ENCODE data around the gene TXNRD1.

Gene TXNRD1

GRCh38 chr12:104377514-104377812 is 161.9 kb downstream of the TXNRD1 start:
- H3K4me3 ChIP-seq (ENCODE audit: low read length): no peak overlapping the region
- no peak overlapping the region for H3K4me2 ChIP-seq (ENCODE audit: low read length)
- no peaks in the 10 kb centered on the region for H3F3A ChIP-seq (ENCODE audit: control insufficient read depth, insufficient read depth)
- H3K9me2 ChIP-seq (replicated peaks; ENCODE audit: control insufficient read depth, low read length): no peaks in the 10 kb centered on the region
- TF ChIP-seq, protein P1, sequence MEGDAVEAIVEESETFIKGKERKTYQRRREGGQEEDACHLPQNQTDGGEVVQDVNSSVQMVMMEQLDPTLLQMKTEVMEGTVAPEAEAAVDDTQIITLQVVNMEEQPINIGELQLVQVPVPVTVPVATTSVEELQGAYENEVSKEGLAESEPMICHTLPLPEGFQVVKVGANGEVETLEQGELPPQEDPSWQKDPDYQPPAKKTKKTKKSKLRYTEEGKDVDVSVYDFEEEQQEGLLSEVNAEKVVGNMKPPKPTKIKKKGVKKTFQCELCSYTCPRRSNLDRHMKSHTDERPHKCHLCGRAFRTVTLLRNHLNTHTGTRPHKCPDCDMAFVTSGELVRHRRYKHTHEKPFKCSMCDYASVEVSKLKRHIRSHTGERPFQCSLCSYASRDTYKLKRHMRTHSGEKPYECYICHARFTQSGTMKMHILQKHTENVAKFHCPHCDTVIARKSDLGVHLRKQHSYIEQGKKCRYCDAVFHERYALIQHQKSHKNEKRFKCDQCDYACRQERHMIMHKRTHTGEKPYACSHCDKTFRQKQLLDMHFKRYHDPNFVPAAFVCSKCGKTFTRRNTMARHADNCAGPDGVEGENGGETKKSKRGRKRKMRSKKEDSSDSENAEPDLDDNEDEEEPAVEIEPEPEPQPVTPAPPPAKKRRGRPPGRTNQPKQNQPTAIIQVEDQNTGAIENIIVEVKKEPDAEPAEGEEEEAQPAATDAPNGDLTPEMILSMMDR (IDR thresholded peaks at IDR 0.05; ENCODE audit: low read depth, low read length, poor library complexity, severe bottlenecking): no peak
- TF ChIP-seq EZH2phosphoT487 (IDR thresholded peaks at IDR 0.05; ENCODE audit: borderline replicate concordance, low read length): no peak
- no peaks in the 10 kb centered on the region for H3K9me3 ChIP-seq (ENCODE audit: control insufficient read depth, insufficient read depth, low read length)
- peaks cover 7% of the 10 kb centered on the region; the same call in 1 of the 2 replicates for H3K27me3 ChIP-seq (ENCODE audit: control insufficient read depth, low read length)
- H3K79me2 ChIP-seq (ENCODE audit: control insufficient read depth, low read length): no peaks in the 10 kb centered on the region
- H3K36me3 ChIP-seq (ENCODE audit: control insufficient read depth, low read length): no peaks in the 10 kb centered on the region
- H4K20me1 ChIP-seq (ENCODE audit: control insufficient read depth, insufficient read depth, low read depth, low read length): no peaks in the 10 kb centered on the region
- no peak overlapping the region for H3K27ac ChIP-seq (ENCODE audit: low read depth, low read length)
- H3K4me1 ChIP-seq (ENCODE audit: control insufficient read depth, low read length): peaks cover 7% of the 10 kb centered on the region; the same call in 1 of the 2 replicates

DNA sequence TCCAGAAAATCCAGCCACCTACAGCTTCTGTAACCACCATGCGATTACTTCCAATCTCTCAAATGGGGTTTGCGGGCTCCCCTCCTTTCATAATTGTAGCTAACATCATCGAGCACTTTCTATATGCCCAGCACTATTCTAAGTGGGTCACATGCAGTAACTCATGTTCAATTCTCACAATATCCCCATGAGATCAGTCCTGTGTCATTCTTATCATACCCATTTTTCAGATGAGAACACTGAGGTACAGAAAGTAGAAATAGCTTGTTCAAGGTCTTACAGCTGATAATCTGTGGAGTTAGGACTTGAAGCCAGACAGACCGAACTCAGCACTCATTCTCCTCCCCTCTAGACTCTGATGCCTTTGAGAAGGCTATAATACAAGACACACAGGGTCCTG is 162.8 kb downstream of the TXNRD1 start:
- no peaks in the 10 kb centered on the region for H4K20me1 ChIP-seq (ENCODE audit: control insufficient read depth, insufficient read depth, low read depth, low read length)
- H3K9me2 ChIP-seq (replicated peaks; ENCODE audit: control insufficient read depth, low read length): no peaks in the 10 kb centered on the region
- peaks cover 7% of the 10 kb centered on the region; the same call in 1 of the 2 replicates for H3K27me3 ChIP-seq (ENCODE audit: control insufficient read depth, low read length)
- no peak overlapping the region for H3K4me3 ChIP-seq (ENCODE audit: low read length)
- H3K36me3 ChIP-seq (ENCODE audit: control insufficient read depth, low read length): no peaks in the 10 kb centered on the region
- H3K9me3 ChIP-seq (ENCODE audit: control insufficient read depth, insufficient read depth, low read length): no peaks in the 10 kb centered on the region
- H3F3A ChIP-seq (ENCODE audit: control insufficient read depth, insufficient read depth): no peaks in the 10 kb centered on the region
- H3K27ac ChIP-seq (ENCODE audit: low read depth, low read length): no peak overlapping the region
- no peaks in the 10 kb centered on the region for H3K79me2 ChIP-seq (ENCODE audit: control insufficient read depth, low read length)
- H3K4me1 ChIP-seq (ENCODE audit: control insufficient read depth, low read length): peaks cover 7% of the 10 kb centered on the region; the same call in 1 of the 2 replicates
- TF ChIP-seq, protein P1 (IDR thresholded peaks at IDR 0.05; ENCODE audit: low read depth, low read length, poor library complexity, severe bottlenecking): no peak
- no peak for TF ChIP-seq EZH2phosphoT487 (IDR thresholded peaks at IDR 0.05; ENCODE audit: borderline replicate concordance, low read length)
- no peak overlapping the region for H3K4me2 ChIP-seq (ENCODE audit: low read length)

GRCh38 chr12:104381341-104381730 is 165.8 kb downstream of the TXNRD1 start:
- H3K9me3 ChIP-seq (ENCODE audit: control insufficient read depth, insufficient read depth, low read length): no peaks in the 10 kb centered on the region
- H3K27ac ChIP-seq (ENCODE audit: low read depth, low read length): no peak overlapping the region
- peaks cover 7% of the 10 kb centered on the region; the same call in 1 of the 2 replicates for H3K27me3 ChIP-seq (ENCODE audit: control insufficient read depth, low read length)
- no peaks in the 10 kb centered on the region for H3K36me3 ChIP-seq (ENCODE audit: control insufficient read depth, low read length)
- H3K4me3 ChIP-seq (ENCODE audit: low read length): no peak overlapping the region
- TF ChIP-seq EZH2phosphoT487 (IDR thresholded peaks at IDR 0.05; ENCODE audit: borderline replicate concordance, low read length): no peak
- TF ChIP-seq, protein P1 (IDR thresholded peaks at IDR 0.05; ENCODE audit: low read depth, low read length, poor library complexity, severe bottlenecking): no peak
- H3K4me1 ChIP-seq (ENCODE audit: control insufficient read depth, low read length): peaks cover 7% of the 10 kb centered on the region; the same call in 1 of the 2 replicates
- no peaks in the 10 kb centered on the region for H3F3A ChIP-seq (ENCODE audit: control insufficient read depth, insufficient read depth)
- no peaks in the 10 kb centered on the region for H3K9me2 ChIP-seq (replicated peaks; ENCODE audit: control insufficient read depth, low read length)
- H3K79me2 ChIP-seq (ENCODE audit: control insufficient read depth, low read length): no peaks in the 10 kb centered on the region
- H4K20me1 ChIP-seq (ENCODE audit: control insufficient read depth, insufficient read depth, low read depth, low read length): no peaks in the 10 kb centered on the region
- H3K4me2 ChIP-seq (ENCODE audit: low read length): no peak overlapping the region

Data from DOHH2 (cell line).